Measurements from ENCODE around the gene HTR3C. TPM values are rescaled to one million over a fixed set of nuclear protein-coding genes. Genes with fewer than 3 reads are reported as not detected.

HTR3C gene
- total RNA-seq, 1 experiment from 2014 or later: not detected

DNA sequence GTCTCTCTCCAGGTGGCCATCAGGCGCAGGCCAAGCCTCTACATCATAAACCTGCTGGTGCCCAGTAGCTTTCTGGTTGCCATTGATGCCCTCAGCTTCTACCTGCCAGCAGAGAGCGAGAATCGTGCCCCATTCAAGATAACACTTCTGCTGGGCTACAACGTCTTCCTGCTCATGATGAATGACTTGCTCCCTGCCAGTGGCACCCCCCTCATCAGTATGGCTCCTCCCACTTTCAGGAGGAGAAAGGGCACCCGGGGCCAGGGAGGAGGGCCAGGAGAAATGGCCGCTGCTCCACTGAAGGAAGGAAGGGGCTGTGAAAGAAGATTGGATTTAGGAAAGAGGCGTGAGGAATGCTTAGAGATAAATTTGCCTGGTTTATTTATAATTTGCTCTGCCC, 6.6 kb downstream of the HTR3C start:
- Histone ChIP-seq H3K27me3 (ENCODE audit: low read length) (no peaks in the 10 kb centered on the region), H4K20me1 (ENCODE audit: low read length) (no peaks in the 10 kb centered on the region), H3K9me2 (replicated peaks; ENCODE audit: low read length) (no peaks in the 10 kb centered on the region; the same call in 1 of the 2 replicates), H3K9me3 (ENCODE audit: low read length) (no peaks in the 10 kb centered on the region), H3K9ac (ENCODE audit: low read length) (no peak overlapping the region), H3K79me2 (ENCODE audit: low read length) (no peaks in the 10 kb centered on the region), H3K27ac (ENCODE audit: low read length) (no peak overlapping the region), H3F3A (ENCODE audit: low read length, unreplicated experiment) (no peaks in the 10 kb centered on the region), H3K4me3 (ENCODE audit: low read length) (no peak overlapping the region), H3K36me3 (ENCODE audit: low read depth, low read length) (no peaks in the 10 kb centered on the region), H3K4me1 (ENCODE audit: insufficient read depth, low read length) (peaks cover 9% of the 10 kb centered on the region), H3K4me2 (ENCODE audit: low read length) (no peak overlapping the region), H2AFZ (ENCODE audit: low read length) (no peak overlapping the region)
- TF ChIP-seq EZH2 (IDR thresholded peaks at IDR 0.05; ENCODE audit: low read length, unreplicated experiment): no peak
- no peak for TF ChIP-seq EZH2phosphoT487 (IDR thresholded peaks at IDR 0.05; ENCODE audit: borderline replicate concordance, low read length)
- TF ChIP-seq CTCF (conservative IDR thresholded peaks at IDR 0.05; ENCODE audit: low read depth, low read length): no peak
- ChIA-PET POLR2A (ENCODE audit: unreplicated experiment) (no interaction called here), CTCF (no interaction called here)
- no peak for DNase-seq
- intact Hi-C loops (cut with micrococcal nuclease): no loop called here
- no peak for ATAC-seq
- BruUV-seq (replicated peaks): no TSS peak

DNA sequence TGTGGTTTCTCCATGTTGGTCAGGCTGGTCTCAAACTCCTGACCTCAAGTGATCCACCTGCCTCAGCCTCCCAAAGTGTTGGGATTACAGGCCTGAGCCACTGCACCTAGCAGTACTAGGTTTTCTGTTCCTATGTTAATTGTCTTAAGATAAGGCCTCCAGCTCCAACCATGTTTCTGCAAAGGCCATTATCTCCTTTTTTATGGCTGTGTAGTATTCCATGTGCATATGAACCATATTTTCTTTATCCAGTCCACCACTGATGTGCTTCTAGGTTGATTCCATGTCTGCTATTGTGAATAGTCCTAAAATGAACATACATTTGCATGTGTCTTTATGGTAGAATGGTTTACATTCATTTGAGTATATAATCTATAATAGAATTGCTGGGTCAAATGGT, 9.8 kb downstream of the HTR3C start:
- DNase-seq (no peak), ATAC-seq (no peak)
- Histone ChIP-seq H3K4me2 (ENCODE audit: low read length) (no peak overlapping the region), H3K4me1 (ENCODE audit: insufficient read depth, low read length) (peaks cover 7% of the 10 kb centered on the region), H2AFZ (ENCODE audit: low read length) (no peak overlapping the region), H3K36me3 (ENCODE audit: low read depth, low read length) (no peaks in the 10 kb centered on the region), H3K9ac (ENCODE audit: low read length) (no peak overlapping the region), H4K20me1 (ENCODE audit: low read length) (no peaks in the 10 kb centered on the region), H3F3A (ENCODE audit: low read length, unreplicated experiment) (no peaks in the 10 kb centered on the region), H3K9me2 (replicated peaks; ENCODE audit: low read length) (no peaks in the 10 kb centered on the region), H3K79me2 (ENCODE audit: low read length) (no peaks in the 10 kb centered on the region), H3K9me3 (ENCODE audit: low read length) (no peaks in the 10 kb centered on the region), H3K4me3 (ENCODE audit: low read length) (no peak overlapping the region), H3K27me3 (ENCODE audit: low read length) (no peaks in the 10 kb centered on the region), H3K27ac (ENCODE audit: low read length) (no peak overlapping the region)
- no TSS peak for BruUV-seq (replicated peaks)
- TF ChIP-seq CTCF (conservative IDR thresholded peaks at IDR 0.05; ENCODE audit: low read depth, low read length): no peak
- no peak for TF ChIP-seq EZH2phosphoT487 (IDR thresholded peaks at IDR 0.05; ENCODE audit: borderline replicate concordance, low read length)
- no peak for TF ChIP-seq EZH2 (IDR thresholded peaks at IDR 0.05; ENCODE audit: low read length, unreplicated experiment)
- intact Hi-C loops (cut with micrococcal nuclease): no loop called here
- POLR2A ChIA-PET (ENCODE audit: unreplicated experiment): no interaction called here
- CTCF ChIA-PET: no interaction called here

- H3K4me1 ChIP-seq (ENCODE audit: insufficient read depth, low read length): no peaks in the 10 kb centered on the region
- H3K4me3 ChIP-seq (ENCODE audit: low read length): no peak overlapping the region
- no peaks in the 10 kb centered on the region for H3K9me2 ChIP-seq (replicated peaks; ENCODE audit: low read length)
- no peak overlapping the region for H2AFZ ChIP-seq (ENCODE audit: low read length)
- no peaks in the 10 kb centered on the region for H3K27me3 ChIP-seq (ENCODE audit: low read length)
- ChIA-PET POLR2A (ENCODE audit: unreplicated experiment) (no interaction called here), CTCF (no interaction called here)
- H3F3A ChIP-seq (ENCODE audit: low read length, unreplicated experiment): no peaks in the 10 kb centered on the region
- intact Hi-C loops (cut with micrococcal nuclease): no loop called here
- H3K9ac ChIP-seq (ENCODE audit: low read length): no peak overlapping the region
- BruUV-seq (replicated peaks): no TSS peak
- no peak for TF ChIP-seq EZH2 (IDR thresholded peaks at IDR 0.05; ENCODE audit: low read length, unreplicated experiment)
- no peak for TF ChIP-seq EZH2phosphoT487 (IDR thresholded peaks at IDR 0.05; ENCODE audit: borderline replicate concordance, low read length)
- TF ChIP-seq CTCF (conservative IDR thresholded peaks at IDR 0.05; ENCODE audit: low read depth, low read length): no peak
- H3K79me2 ChIP-seq (ENCODE audit: low read length): no peaks in the 10 kb centered on the region
- H4K20me1 ChIP-seq (ENCODE audit: low read length): no peaks in the 10 kb centered on the region
- H3K36me3 ChIP-seq (ENCODE audit: low read depth, low read length): no peaks in the 10 kb centered on the region
- no peaks in the 10 kb centered on the region for H3K9me3 ChIP-seq (ENCODE audit: low read length)
- ATAC-seq (peak; percentile 66), DNase-seq (peak; percentile 29)
- no peak overlapping the region for H3K4me2 ChIP-seq (ENCODE audit: low read length)
- H3K27ac ChIP-seq (ENCODE audit: low read length): no peak overlapping the region
These were observed 13.4 kb downstream of the HTR3C start for GRCh38 chr3:184066211-184066610.

Data from PC-3 (cell line).